Right lobe of liver (tissue), 4 donors: ENCODE results near the gene MAN2B2.

Experiments used
- CTCF ChIP-seq, 4 donors: fragments of 200-600 bp in 3 of 4; fragments of 450-650 bp in 1 of 4; IDR thresholded peaks; one replicate each; pipeline versions ENCODE4 v1.5.1 to v1.8.0; 2016 to 2022; ENCODE audit warnings: antibody characterized with exemption in 4 of 4, mild to moderate bottlenecking in 2 of 4
- POLR2A ChIP-seq: fragments of 450-650 bp; IDR thresholded peaks from one replicate; pipeline ENCODE4 v1.6.1; 2017; ENCODE audit warnings: antibody characterized with exemption, mild to moderate bottlenecking
- donor health status: DM: no; HTN: no; CAD: no.
- donor health status: DM: no; HTN: no; CAD: no.
- donor health status: DM: no; HTN: yes; CAD: no.

GRCh38 chr4:6608758-6609414 is 33.9 kb downstream of the MAN2B2 start:
- TF ChIP-seq CTCF (IDR thresholded peaks at IDR 0.05) = no peak
- TF ChIP-seq POLR2A = no peak
